ENCODE measurements around the gene SYCE1L. TPM values are rescaled to one million over a fixed set of nuclear protein-coding genes. Genes with fewer than 3 reads are reported as not detected.

Gene SYCE1L
- total and polyA plus RNA-seq, 2 donors (not counting 1 experiment from before 2014, with no cell fraction given): 0.46 to 12.0 TPM

GRCh38 chr16:77212741-77213541 is 13.7 kb downstream of the SYCE1L start:
- intact Hi-C loops (cut with micrococcal nuclease): loop anchor here (1.0 to 2.0 kb wide), 2 partner anchors 23 to 24 kb away; no protein-coding TSS in a partner anchor
- 19% methylated on average over 62 of the region's 62 CpGs for WGBS (ENCODE audit: insufficient coverage)

More at GRCh38 chr16:77212741-77213541, 13.7 kb downstream of the SYCE1L start:
- ATAC-seq (ENCODE audit: low read depth) (peak; percentile 74), DNase-seq (peak; percentile 79)
- no peak for TF ChIP-seq CTCF (IDR thresholded peaks at IDR 0.05)
- TF ChIP-seq EZH2 (IDR thresholded peaks at IDR 0.05; ENCODE audit: borderline replicate concordance, insufficient read depth, low read depth, low read length, poor library complexity, severe bottlenecking): no peak
- Histone ChIP-seq H3K27me3 (replicated peaks in 1 of 4; ENCODE audit: control extremely low read depth in 1 of 4, control insufficient read depth in 3 of 4, insufficient read depth in 4 of 4, low read length in 3 of 4) (no peaks in the 10 kb centered on the region), H3K4me2 (replicated peaks; ENCODE audit: low read depth, low read length, poor library complexity, severe bottlenecking) (peak overlapping the region; percentile 98), H2AFZ (ENCODE audit: insufficient read depth, low read depth, low read length, poor library complexity, severe bottlenecking) (peak overlapping the region; percentile 99), H3K79me2 (ENCODE audit: control insufficient read depth, insufficient read depth, low read length) (no peaks in the 10 kb centered on the region), H3K4me1 (ENCODE audit: control insufficient read depth in 2 of 2, insufficient read depth in 2 of 2, low read length in 2 of 2) (peaks cover 4 to 14% of the 10 kb centered on the region in 2 donors), H3K36me3 (replicated peaks in 1 of 2; ENCODE audit: control extremely low read depth in 1 of 2, control insufficient read depth in 1 of 2, extremely low read depth in 1 of 2, insufficient read depth in 2 of 2, low read length in 1 of 2) (no peaks in the 10 kb centered on the region), H3K27ac (ENCODE audit: low read length in 2 of 2) (peak overlapping the region; percentile 48 to 65), H4K20me1 (ENCODE audit: control insufficient read depth, insufficient read depth, low read length, poor library complexity, severe bottlenecking) (no peaks in the 10 kb centered on the region), H3K4me3 (ENCODE audit: control extremely low read depth in 1 of 5, extremely low read depth in 1 of 5, insufficient read depth in 1 of 5, low read depth in 2 of 5, low read length in 4 of 5) (peak overlapping the region in 4 of 5 experiments; percentile 74 to 91 (median 84)), H3K9me3 (ENCODE audit: control extremely low read depth in 1 of 3, control insufficient read depth in 2 of 3, insufficient read depth in 1 of 3, low read length in 2 of 3) (no peaks in the 10 kb centered on the region), H3K9ac (ENCODE audit: low read length) (peak overlapping the region; percentile 85)
- Mint-ChIP-seq H3K4me3 (peak overlapping the region; percentile 87), H3K27me3 (no peaks in the 10 kb centered on the region), H3K9me3 (ENCODE audit: insufficient read depth) (no peaks in the 10 kb centered on the region), H3K27ac (peak overlapping the region; percentile 71), H3K4me1 (peaks cover 12% of the 10 kb centered on the region)
- POLR2A ChIA-PET: no interaction called here
- CTCF ChIA-PET: interaction anchor here (1.0 to 1.8 kb wide), 2 partner anchors 15 to 24 kb away, joined by 3 to 6 read pairs; no protein-coding TSS in a partner anchor
